ENCODE data around the gene VARS1.

DNA sequence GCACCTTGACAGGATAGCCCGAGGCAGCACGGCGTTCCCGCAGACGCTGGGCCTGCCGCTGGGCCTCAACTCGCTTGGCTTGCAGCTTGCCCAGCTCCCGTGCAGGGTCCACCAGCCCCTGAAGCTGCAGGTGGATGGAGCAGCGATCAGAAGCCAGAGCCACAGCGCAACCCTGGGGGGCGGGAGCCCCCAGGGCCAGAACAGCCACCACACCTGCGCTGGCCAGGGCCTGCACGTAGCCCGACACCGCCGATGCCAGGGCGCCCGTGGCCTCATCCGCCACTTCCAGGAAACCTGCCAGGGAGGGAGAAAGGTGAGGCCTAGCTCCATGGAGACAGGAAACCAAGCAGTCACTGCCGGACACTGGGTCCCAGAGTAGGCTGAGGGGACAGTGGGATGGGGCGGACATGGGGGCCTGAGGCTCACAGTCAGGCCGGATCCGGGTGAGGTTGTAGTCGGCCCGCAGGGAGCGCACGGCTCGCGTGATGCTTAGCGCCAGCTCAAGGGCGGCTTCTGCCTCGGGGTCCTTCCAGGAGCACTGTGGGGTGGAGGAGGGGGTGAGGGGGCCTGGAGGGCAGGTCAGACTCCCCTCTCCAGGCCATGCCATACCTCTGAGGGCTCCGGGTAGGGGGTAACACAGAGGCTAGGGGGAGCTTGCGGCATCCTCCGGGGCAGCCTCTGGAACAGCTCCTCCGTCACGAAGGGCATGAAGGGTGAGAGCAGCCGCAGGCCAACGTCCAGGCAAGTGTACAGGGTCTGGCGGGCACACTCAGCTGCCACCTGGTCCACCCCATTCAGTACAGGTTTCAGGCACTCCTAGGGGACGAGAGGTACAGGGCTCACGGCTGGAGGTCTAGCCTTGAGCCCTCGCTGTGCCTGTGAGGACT, 16.3 kb downstream of the VARS1 start:
- TF ChIP-seq, protein P1, sequence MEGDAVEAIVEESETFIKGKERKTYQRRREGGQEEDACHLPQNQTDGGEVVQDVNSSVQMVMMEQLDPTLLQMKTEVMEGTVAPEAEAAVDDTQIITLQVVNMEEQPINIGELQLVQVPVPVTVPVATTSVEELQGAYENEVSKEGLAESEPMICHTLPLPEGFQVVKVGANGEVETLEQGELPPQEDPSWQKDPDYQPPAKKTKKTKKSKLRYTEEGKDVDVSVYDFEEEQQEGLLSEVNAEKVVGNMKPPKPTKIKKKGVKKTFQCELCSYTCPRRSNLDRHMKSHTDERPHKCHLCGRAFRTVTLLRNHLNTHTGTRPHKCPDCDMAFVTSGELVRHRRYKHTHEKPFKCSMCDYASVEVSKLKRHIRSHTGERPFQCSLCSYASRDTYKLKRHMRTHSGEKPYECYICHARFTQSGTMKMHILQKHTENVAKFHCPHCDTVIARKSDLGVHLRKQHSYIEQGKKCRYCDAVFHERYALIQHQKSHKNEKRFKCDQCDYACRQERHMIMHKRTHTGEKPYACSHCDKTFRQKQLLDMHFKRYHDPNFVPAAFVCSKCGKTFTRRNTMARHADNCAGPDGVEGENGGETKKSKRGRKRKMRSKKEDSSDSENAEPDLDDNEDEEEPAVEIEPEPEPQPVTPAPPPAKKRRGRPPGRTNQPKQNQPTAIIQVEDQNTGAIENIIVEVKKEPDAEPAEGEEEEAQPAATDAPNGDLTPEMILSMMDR (conservative IDR thresholded peaks at IDR 0.05; ENCODE audit: low read length), result no peak
- TF ChIP-seq EZH2phosphoT487 (IDR thresholded peaks at IDR 0.05; ENCODE audit: borderline replicate concordance, low read depth, low read length), result no peak

All from OCI-LY7 (cell line).